ENCODE measurements around the gene GPR137B.

GPR137B gene

GRCh38 chr1:236108027-236108648, 34.2 kb upstream of the GPR137B start:
- Histone ChIP-seq H3K9ac (ENCODE audit: insufficient read length, low read depth) (no peak overlapping the region), H3K4me3 (ENCODE audit: insufficient read length, low read depth) (no peak overlapping the region), H3K36me3 (ENCODE audit: insufficient read depth, insufficient read length, low read length) (no peaks in the 10 kb centered on the region), H3K27me3 (ENCODE audit: insufficient read depth, insufficient read length) (no peaks in the 10 kb centered on the region), H3K9me3 (ENCODE audit: insufficient read depth, low read length) (no peaks in the 10 kb centered on the region), H3K4me1 (ENCODE audit: insufficient read depth, insufficient read length) (no peaks in the 10 kb centered on the region)
- no peak for TF ChIP-seq SUZ12 (IDR thresholded peaks at IDR 0.05; ENCODE audit: extremely low read depth, insufficient read depth, insufficient read length)
- no peak for DNase-seq (ENCODE audit: low read depth, low spot score)

- Histone ChIP-seq H3K9me3 (ENCODE audit: insufficient read depth, low read length) (no peaks in the 10 kb centered on the region), H3K4me1 (ENCODE audit: insufficient read depth, insufficient read length) (no peaks in the 10 kb centered on the region), H3K27me3 (ENCODE audit: insufficient read depth, insufficient read length) (no peaks in the 10 kb centered on the region), H3K4me3 (ENCODE audit: insufficient read length, low read depth) (no peak overlapping the region), H3K9ac (ENCODE audit: insufficient read length, low read depth) (no peak overlapping the region), H3K36me3 (ENCODE audit: insufficient read depth, insufficient read length, low read length) (no peaks in the 10 kb centered on the region)
- no peak for DNase-seq (ENCODE audit: low read depth, low spot score)
- TF ChIP-seq ZNF274 (IDR thresholded peaks at IDR 0.05; ENCODE audit: low read depth, low read length) (no peak), YY1 (IDR thresholded peaks at IDR 0.05; ENCODE audit: insufficient read depth, insufficient read length) (no peak), SUZ12 (IDR thresholded peaks at IDR 0.05; ENCODE audit: extremely low read depth, insufficient read depth, insufficient read length) (no peak)
Observed at GRCh38 chr1:236110137-236110536, 32.2 kb upstream of the GPR137B start.

- Histone ChIP-seq H3K9me3 (ENCODE audit: insufficient read depth, low read length) (no peaks in the 10 kb centered on the region), H3K27me3 (ENCODE audit: insufficient read depth, insufficient read length) (no peaks in the 10 kb centered on the region), H3K4me1 (ENCODE audit: insufficient read depth, insufficient read length) (no peaks in the 10 kb centered on the region), H3K36me3 (ENCODE audit: insufficient read depth, insufficient read length, low read length) (no peaks in the 10 kb centered on the region), H3K4me3 (ENCODE audit: insufficient read length, low read depth) (no peak overlapping the region), H3K9ac (ENCODE audit: insufficient read length, low read depth) (no peak overlapping the region)
- TF ChIP-seq ZNF274 (IDR thresholded peaks at IDR 0.05; ENCODE audit: low read depth, low read length) (no peak), YY1 (IDR thresholded peaks at IDR 0.05; ENCODE audit: insufficient read depth, insufficient read length) (no peak), SUZ12 (IDR thresholded peaks at IDR 0.05; ENCODE audit: extremely low read depth, insufficient read depth, insufficient read length) (no peak)
- DNase-seq (ENCODE audit: low read depth, low spot score), result no peak
Observed at GRCh38 chr1:236111527-236112331, 30.6 kb upstream of the GPR137B start.

GRCh38 chr1:236112332-236112627, 30.1 kb upstream of the GPR137B start:
- no peak overlapping the region for H3K9ac ChIP-seq (ENCODE audit: insufficient read length, low read depth)
- no peaks in the 10 kb centered on the region for H3K9me3 ChIP-seq (ENCODE audit: insufficient read depth, low read length)
- DNase-seq (ENCODE audit: low read depth, low spot score), result no peak
- TF ChIP-seq ZNF274 (IDR thresholded peaks at IDR 0.05; ENCODE audit: low read depth, low read length) (no peak), SUZ12 (IDR thresholded peaks at IDR 0.05; ENCODE audit: extremely low read depth, insufficient read depth, insufficient read length) (no peak), YY1 (IDR thresholded peaks at IDR 0.05; ENCODE audit: insufficient read depth, insufficient read length) (no peak)
- no peaks in the 10 kb centered on the region for H3K27me3 ChIP-seq (ENCODE audit: insufficient read depth, insufficient read length)
- H3K4me3 ChIP-seq (ENCODE audit: insufficient read length, low read depth), result no peak overlapping the region
- no peaks in the 10 kb centered on the region for H3K36me3 ChIP-seq (ENCODE audit: insufficient read depth, insufficient read length, low read length)
- no peaks in the 10 kb centered on the region for H3K4me1 ChIP-seq (ENCODE audit: insufficient read depth, insufficient read length)

GRCh38 chr1:236113324-236114032, 28.9 kb upstream of the GPR137B start:
- no peak for TF ChIP-seq YY1 (IDR thresholded peaks at IDR 0.05; ENCODE audit: insufficient read depth, insufficient read length)
- TF ChIP-seq SUZ12 (IDR thresholded peaks at IDR 0.05; ENCODE audit: extremely low read depth, insufficient read depth, insufficient read length), result no peak
- no peak for TF ChIP-seq ZNF274 (IDR thresholded peaks at IDR 0.05; ENCODE audit: low read depth, low read length)
- Histone ChIP-seq H3K27me3 (ENCODE audit: insufficient read depth, insufficient read length) (no peaks in the 10 kb centered on the region), H3K4me1 (ENCODE audit: insufficient read depth, insufficient read length) (no peaks in the 10 kb centered on the region), H3K9me3 (ENCODE audit: insufficient read depth, low read length) (no peaks in the 10 kb centered on the region), H3K36me3 (ENCODE audit: insufficient read depth, insufficient read length, low read length) (no peaks in the 10 kb centered on the region), H3K9ac (ENCODE audit: insufficient read length, low read depth) (no peak overlapping the region), H3K4me3 (ENCODE audit: insufficient read length, low read depth) (no peak overlapping the region)
- no peak for DNase-seq (ENCODE audit: low read depth, low spot score)

GRCh38 chr1:236114076-236114747, 28.1 kb upstream of the GPR137B start:
- H3K4me1 ChIP-seq (ENCODE audit: insufficient read depth, insufficient read length), result no peaks in the 10 kb centered on the region
- H3K36me3 ChIP-seq (ENCODE audit: insufficient read depth, insufficient read length, low read length), result no peaks in the 10 kb centered on the region
- TF ChIP-seq ZNF274 (IDR thresholded peaks at IDR 0.05; ENCODE audit: low read depth, low read length), result no peak
- no peak for TF ChIP-seq SUZ12 (IDR thresholded peaks at IDR 0.05; ENCODE audit: extremely low read depth, insufficient read depth, insufficient read length)
- TF ChIP-seq YY1 (IDR thresholded peaks at IDR 0.05; ENCODE audit: insufficient read depth, insufficient read length), result no peak
- H3K27me3 ChIP-seq (ENCODE audit: insufficient read depth, insufficient read length), result no peaks in the 10 kb centered on the region
- no peak for DNase-seq (ENCODE audit: low read depth, low spot score)
- no peak overlapping the region for H3K9ac ChIP-seq (ENCODE audit: insufficient read length, low read depth)
- H3K4me3 ChIP-seq (ENCODE audit: insufficient read length, low read depth), result no peak overlapping the region
- H3K9me3 ChIP-seq (ENCODE audit: insufficient read depth, low read length), result no peaks in the 10 kb centered on the region

- Histone ChIP-seq H3K4me1 (ENCODE audit: insufficient read depth, insufficient read length) (no peaks in the 10 kb centered on the region), H3K36me3 (ENCODE audit: insufficient read depth, insufficient read length, low read length) (no peaks in the 10 kb centered on the region), H3K9ac (ENCODE audit: insufficient read length, low read depth) (no peak overlapping the region), H3K27me3 (ENCODE audit: insufficient read depth, insufficient read length) (no peaks in the 10 kb centered on the region), H3K9me3 (ENCODE audit: insufficient read depth, low read length) (no peaks in the 10 kb centered on the region), H3K4me3 (ENCODE audit: insufficient read length, low read depth) (no peak overlapping the region)
- TF ChIP-seq ZNF274 (IDR thresholded peaks at IDR 0.05; ENCODE audit: low read depth, low read length), result no peak
- no peak for TF ChIP-seq SUZ12 (IDR thresholded peaks at IDR 0.05; ENCODE audit: extremely low read depth, insufficient read depth, insufficient read length)
- no peak for TF ChIP-seq YY1 (IDR thresholded peaks at IDR 0.05; ENCODE audit: insufficient read depth, insufficient read length)
- DNase-seq (ENCODE audit: low read depth, low spot score), result no peak
Observed at GRCh38 chr1:236117710-236118109, 24.6 kb upstream of the GPR137B start.
